A549 (cell line): ENCODE measurements around the gene OR13A1. TPM values are rescaled to one million over a fixed set of nuclear protein-coding genes. Genes with fewer than 3 reads are reported as not detected.
"Not testable (repeated sequence)": the region's sequence is repeated elsewhere in the genome, so short reads cannot be mapped to it uniquely, and the experiment has no call there.

Experiments
- ATAC-seq, 2 experiments: fragments of 200-7000 bp in 1 of 2; fragments of >200 bp in 1 of 2; cut with Nextera tagmentation in 1 of 2; cut with Tn5 transposase in 1 of 2; 3 replicates each; pipeline versions ENCODE4 v1.8.0 to v1.9.1; 2018 to 2020; ENCODE audit warnings: mild to moderate bottlenecking in 1 of 2, moderate library complexity in 1 of 2
- CTCF ChIA-PET: fragments of 300-600 bp; sonication (Branson Sonifier 250); formaldehyde crosslinking; extraction: SDS; loops from one replicate; lab custom pipeline; 2021; ENCODE audit warnings: antibody characterized with exemption, inconsistent platforms; lab: Yijun Ruan, JAX
- POLR2A ChIA-PET: fragments of 350-600 bp; formaldehyde crosslinking; extraction: SDS; loops from one replicate; lab custom pipeline; 2021; ENCODE audit warnings: antibody characterized with exemption, inconsistent platforms; lab: Yijun Ruan, JAX
- DNase-seq, 2 experiments: peaks; one replicate each; pipeline versions ENCODE4 v3.0.0 to v3.0.0-alpha.2; 2011 to 2016; ENCODE audit warnings: low read depth in 1 of 2, low spot score in 1 of 2
- FAIRE-seq: peaks from 2 replicates; lab custom pipeline; 2011; peaks lifted over from hg19 to GRCh38; lab: Jason Lieb, UNC
- H3K27ac ChIP-seq, 2 experiments: fragments of >200 bp; sonication (Bioruptor Twin); formaldehyde crosslinking; 3 replicates each; pipeline ENCODE4 v1.5.1; 2016 to 2017
- H3K4me1 ChIP-seq: fragments of >200 bp; sonication (Bioruptor Twin); formaldehyde crosslinking; 3 replicates; pipeline ENCODE4 v1.6.1; 2016
- H3K4me2 ChIP-seq: fragments of >200 bp; sonication (Bioruptor Twin); formaldehyde crosslinking; 3 replicates; pipeline ENCODE4 v1.6.1; 2016
- H3K4me3 ChIP-seq: fragments of >200 bp; sonication (Bioruptor Twin); formaldehyde crosslinking; 3 replicates; pipeline ENCODE4 v1.5.1; 2016
- H3K9me3 ChIP-seq: fragments of >200 bp; sonication (Bioruptor Twin); formaldehyde crosslinking; 3 replicates; pipeline ENCODE4 v1.6.1; 2016
- CBX8 ChIP-seq: fragments of 200-600 bp; sonication (generic); IDR thresholded peaks from 2 replicates; pipeline ENCODE4 v1.6.1; 2016
- EHF ChIP-seq: fragments of 250-450 bp; sonication (Bioruptor Pico); IDR thresholded peaks from 2 replicates; pipeline ENCODE4 v1.5.0; 2020; ENCODE audit warnings: mild to moderate bottlenecking
- EHMT2 ChIP-seq: fragments of 200-600 bp; sonication (generic); IDR thresholded peaks from 2 replicates; pipeline ENCODE4 v1.6.1; 2016; ENCODE audit warnings: antibody characterized with exemption, low read depth, mild to moderate bottlenecking, moderate library complexity
- ELK1 ChIP-seq: fragments of 150-350 bp; IDR thresholded peaks from 2 replicates; pipeline ENCODE4 v1.6.1; 2014; ENCODE audit warnings: low read depth, mild to moderate bottlenecking, low read length
- EP300 ChIP-seq, 2 experiments: fragments of >200 bp; sonication (Bioruptor Twin); formaldehyde crosslinking; IDR thresholded peaks; 2 replicates in 1 of 2; 3 replicates in 1 of 2; pipeline ENCODE4 v1.6.1; 2016 to 2017
- ESRRA ChIP-seq: fragments of 150-350 bp; IDR thresholded peaks from 2 replicates; pipeline ENCODE4 v1.6.1; 2014; ENCODE audit warnings: mild to moderate bottlenecking, low read length, borderline replicate concordance
- FOSL2 ChIP-seq, 2 experiments: fragments of 450-650 bp in 1 of 2; fragments of >200 bp in 1 of 2; sonication (Bioruptor Twin) in 1 of 2; formaldehyde crosslinking; IDR thresholded peaks; 2 replicates each; pipeline versions ENCODE4 v1.5.0 to v1.6.1; 2016 to 2020; ENCODE audit warnings: mild to moderate bottlenecking in 1 of 2, moderate library complexity in 1 of 2
- JUN ChIP-seq, 2 experiments: fragments of >200 bp; sonication (Bioruptor Twin); formaldehyde crosslinking; IDR thresholded peaks; 2 replicates in 1 of 2; 3 replicates in 1 of 2; pipeline ENCODE4 v1.6.1; 2016 to 2017
- JUNB ChIP-seq: fragments of >200 bp; sonication (Bioruptor Twin); formaldehyde crosslinking; IDR thresholded peaks from 2 replicates; pipeline ENCODE4 v1.6.1; 2016
- KDM5A ChIP-seq: fragments of 200-600 bp; sonication (generic); IDR thresholded peaks from 2 replicates; pipeline ENCODE4 v1.6.1; 2016; ENCODE audit warnings: antibody characterized with exemption, mild to moderate bottlenecking
- MAZ ChIP-seq: fragments of 150-350 bp; IDR thresholded peaks from 2 replicates; pipeline ENCODE4 v1.6.1; 2014; ENCODE audit warnings: antibody characterized with exemption, low read depth, low read length, borderline replicate concordance
- NFE2L2 ChIP-seq: fragments of 150-350 bp; conservative IDR thresholded peaks from 2 replicates; pipeline ENCODE4 v1.6.1; 2014; ENCODE audit warnings: low read length
- PBX3 ChIP-seq: IDR thresholded peaks from 2 replicates; pipeline ENCODE4 v1.6.1; 2012
- POLR2A ChIP-seq: IDR thresholded peaks from 2 replicates; pipeline ENCODE4 v1.6.1; 2012; ENCODE audit warnings: mild to moderate bottlenecking, low read length
- RARB ChIP-seq: fragments of 250-450 bp; sonication (Bioruptor Pico); IDR thresholded peaks from 2 replicates; pipeline ENCODE4 v1.8.0; 2021; ENCODE audit warnings: mild to moderate bottlenecking, moderate library complexity
- RCOR1 ChIP-seq: fragments of 150-350 bp; IDR thresholded peaks from 2 replicates; pipeline ENCODE4 v1.6.1; 2014; ENCODE audit warnings: antibody characterized with exemption, low read length, low read depth
- TP53 ChIP-seq: fragments of 250-450 bp; sonication (Bioruptor Pico); IDR thresholded peaks from 2 replicates; pipeline ENCODE4 v1.5.0; 2021; ENCODE audit warnings: mild to moderate bottlenecking, moderate library complexity
- USF2 ChIP-seq: fragments of 450-650 bp; IDR thresholded peaks from 2 replicates; pipeline ENCODE4 v1.6.1; 2014; ENCODE audit warnings: antibody characterized with exemption
- ZC3H11A ChIP-seq: fragments of 450-650 bp; IDR thresholded peaks from 2 replicates; pipeline ENCODE4 v1.6.1; 2014; ENCODE audit warnings: antibody characterized with exemption, mild to moderate bottlenecking
- ZFP36 ChIP-seq: fragments of 450-650 bp; IDR thresholded peaks from 2 replicates; pipeline ENCODE4 v1.6.1; 2014; ENCODE audit warnings: borderline replicate concordance; ENCODE audit not compliant: partially characterized antibody
- ZSCAN20 ChIP-seq: fragments of 250-450 bp; sonication (Bioruptor Pico); IDR thresholded peaks from 2 replicates; pipeline ENCODE4 v1.8.0; 2022; ENCODE audit warnings: mild to moderate bottlenecking, moderate library complexity
- WGBS: methylation state at CpG from one replicate; pipeline ENCODE4 v1.1.6; 2017; ENCODE audit errors: missing lambda C conversion rate; 5-methylcytosine and 5-hydroxymethylcytosine counted together
- polyA plus RNA-seq, 4 experiments: library from polyadenylated mRNA; depleted of rRNA in 3 of 4; stranded (reverse); fragments of >200 nt; fragmentation: RNase III in 1 of 4; extraction: RNeasy Plus Mini Kit Qiagen cat#74134 plus additional on column Dnase treatment in 1 of 4; gene quantifications; 2 replicates in 3 of 4; 3 replicates in 1 of 4; pipeline ENCODE4 v1.2.3, GENCODE V29; 2011 to 2017

Gene OR13A1
- polyA plus RNA-seq, 2 of the 4 experiments (the other 2 are of a cell fraction) = 0.04 TPM; not detected in 1

- TF ChIP-seq PBX3 (no peak), JUN (IDR thresholded peaks at IDR 0.05) (no peak), JUNB (no peak), RCOR1 (no peak), NFE2L2 (no peak)
Observed at GRCh38 chr10:45355494-45355893, 40.1 kb upstream of the OR13A1 start (continued).

- POLR2A ChIA-PET = no interaction called here
- CTCF ChIA-PET = interaction anchor here (1.0 kb wide), 1 partner anchor 104 kb away, joined by 3 read pairs; no protein-coding TSS in a partner anchor
- DNase-seq (no peak), FAIRE-seq (no peak), ATAC-seq (no peak)
- Histone ChIP-seq H3K4me1 (no peaks in the 10 kb centered on the region), H3K9me3 (no peaks in the 10 kb centered on the region), H3K4me3 (no peak overlapping the region), H3K27ac (no peak overlapping the region), H3K4me2 (no peak overlapping the region)
- WGBS = 4% methylated on average over 3 of the region's 3 CpGs
- TF ChIP-seq PBX3 (no peak), ELK1 (no peak), FOSL2 (IDR thresholded peaks at IDR 0.05) (no peak), FOSL2 (CRISPR knock-in tag; IDR thresholded peaks at IDR 0.05) (no peak), POLR2A (no peak), EP300 (IDR thresholded peaks at IDR 0.05) (no peak)
Observed at GRCh38 chr10:45354261-45354660, 38.9 kb upstream of the OR13A1 start.

GRCh38 chr10:45353186-45353585 is 37.8 kb upstream of the OR13A1 start:
- 0% methylated on average over 1 of the region's 1 CpG for WGBS
- ATAC-seq = no peak
- H3K4me2 ChIP-seq = no peak overlapping the region
- H3K9me3 ChIP-seq = no peaks in the 10 kb centered on the region
- POLR2A ChIA-PET = no interaction called here
- CTCF ChIA-PET = no interaction called here
- TF ChIP-seq ZSCAN20 (CRISPR knock-in tag) = no peak
- TF ChIP-seq EHMT2 = no peak
- TF ChIP-seq USF2 = no peak
- TF ChIP-seq POLR2A = no peak
- TF ChIP-seq MAZ = no peak
- TF ChIP-seq ESRRA = no peak
- TF ChIP-seq EHF = no peak
- no peak for TF ChIP-seq RARB (CRISPR knock-in tag)
- TF ChIP-seq RCOR1 = no peak
- no peak for TF ChIP-seq ZC3H11A
- no peak for TF ChIP-seq CBX8
- no peak for TF ChIP-seq JUN (IDR thresholded peaks at IDR 0.05)
- no peak for TF ChIP-seq KDM5A
- TF ChIP-seq FOSL2 (IDR thresholded peaks at IDR 0.05) = no peak
- no peak for TF ChIP-seq FOSL2 (CRISPR knock-in tag; IDR thresholded peaks at IDR 0.05)
- TF ChIP-seq ZFP36 = no peak
- TF ChIP-seq TP53 (CRISPR knock-in tag) = no peak
- TF ChIP-seq, all 56 proteins: peak for 0
- Histone ChIP-seq H3K4me3 (no peak overlapping the region), H3K4me1 (no peaks in the 10 kb centered on the region), H3K27ac (no peak overlapping the region)
- no peak for DNase-seq
- no peak for FAIRE-seq

- WGBS = 73% methylated on average over 4 of the region's 31 CpGs
- H3K9me3 ChIP-seq, CTCF ChIA-PET, H3K4me1 ChIP-seq, ATAC-seq, POLR2A ChIA-PET, DNase-seq, H3K4me2 ChIP-seq, H3K4me3 ChIP-seq, FAIRE-seq, H3K27ac ChIP-seq: not testable (repeated sequence)
Observed at GRCh38 chr10:45348196-45348765, 32.9 kb upstream of the OR13A1 start.

GRCh38 chr10:45347464-45347863 is 32.1 kb upstream of the OR13A1 start:
- DNase-seq, POLR2A ChIA-PET, H3K4me2 ChIP-seq, H3K9me3 ChIP-seq, H3K27ac ChIP-seq, FAIRE-seq, CTCF ChIA-PET, ATAC-seq, H3K4me1 ChIP-seq, H3K4me3 ChIP-seq: not testable (repeated sequence)
- WGBS = 23% methylated on average over 3 of the region's 20 CpGs

GRCh38 chr10:45346652-45347335 is 31.4 kb upstream of the OR13A1 start:
- DNase-seq, H3K27ac ChIP-seq, H3K4me3 ChIP-seq, H3K9me3 ChIP-seq, H3K4me2 ChIP-seq, ATAC-seq, H3K4me1 ChIP-seq, POLR2A ChIA-PET, CTCF ChIA-PET, FAIRE-seq: not testable (repeated sequence)
- WGBS = 63% methylated on average over 2 of the region's 24 CpGs
